ENCODE data around the gene CABLES1. TPM values are rescaled to one million over a fixed set of nuclear protein-coding genes. Genes with fewer than 3 reads are reported as not detected.
"Not testable (repeated sequence)": the region's sequence is repeated elsewhere in the genome, so short reads cannot be mapped to it uniquely, and the experiment has no call there.

CABLES1 gene
- total RNA-seq, 1 donor from 2014 or later, result 12.7 TPM

GRCh38 chr18:23284629-23285028, 149.3 kb downstream of the CABLES1 start:
- Mint-ChIP-seq H3K36me3 (no peaks in the 10 kb centered on the region), H3K27ac (no peak overlapping the region), H3K4me1 (peaks cover 16% of the 10 kb centered on the region), H3K4me3 (no peak overlapping the region), H3K27me3 (ENCODE audit: low read depth) (no peaks in the 10 kb centered on the region), H3K9me3 (no peaks in the 10 kb centered on the region)
- no peak for DNase-seq (ENCODE audit: low spot score in 2 of 2, unreplicated experiment in 2 of 2)
- TF ChIP-seq CTCF (IDR thresholded peaks at IDR 0.05; ENCODE audit: unreplicated experiment), result no peak

GRCh38 chr18:23285581-23285980, 150.3 kb downstream of the CABLES1 start:
- H3K4me3 Mint-ChIP-seq; H3K9me3 Mint-ChIP-seq; H3K36me3 Mint-ChIP-seq; H3K27ac Mint-ChIP-seq; DNase-seq (ENCODE audit: low spot score in 2 of 2, unreplicated experiment in 2 of 2); H3K27me3 Mint-ChIP-seq (ENCODE audit: low read depth): not testable (repeated sequence)
- H3K4me1 Mint-ChIP-seq, result peaks cover 16% of the 10 kb centered on the region

DNA sequence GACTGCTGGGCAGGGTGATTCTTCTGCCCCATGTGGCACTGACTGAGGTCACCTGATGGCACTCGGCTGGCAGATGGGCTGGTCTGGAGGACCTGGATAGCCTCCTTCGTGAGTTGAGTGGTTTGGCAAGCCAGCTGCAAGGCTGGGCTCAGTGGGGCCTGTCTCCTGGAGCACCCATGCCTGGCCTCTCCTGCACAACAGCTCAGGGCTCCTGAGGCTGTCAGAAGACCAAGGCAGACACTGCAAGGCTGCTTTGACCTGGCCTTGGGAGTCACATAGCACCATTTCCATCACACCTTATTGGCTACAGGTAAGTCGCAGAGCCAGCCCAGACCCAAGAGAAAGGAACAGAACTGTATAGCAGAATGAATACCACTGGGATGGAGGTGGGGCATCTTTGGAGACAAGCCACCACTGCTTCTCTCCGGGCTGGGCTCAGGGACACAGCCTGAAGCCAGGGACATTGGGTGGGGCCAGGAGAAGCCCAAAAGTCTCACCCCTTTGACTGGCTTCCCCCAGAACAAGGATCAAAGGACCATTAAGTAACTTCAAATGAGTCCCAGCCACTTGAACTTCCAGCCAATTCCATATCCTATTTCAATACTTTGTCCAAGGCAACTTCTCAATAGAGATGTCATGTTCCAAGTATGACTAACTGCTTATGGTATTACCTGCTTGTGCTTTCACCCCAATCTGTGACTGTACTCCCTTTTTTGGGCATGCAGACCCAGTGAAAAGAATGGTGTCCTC, 156.3 kb downstream of the CABLES1 start:
- DNase-seq (ENCODE audit: low spot score in 2 of 2, unreplicated experiment in 2 of 2), result no peak
- H3K27ac Mint-ChIP-seq, result no peak overlapping the region
- no peak for TF ChIP-seq CTCF (IDR thresholded peaks at IDR 0.05; ENCODE audit: unreplicated experiment)
- H3K4me3 Mint-ChIP-seq, result no peak overlapping the region
- H3K9me3 Mint-ChIP-seq, result no peaks in the 10 kb centered on the region
- no peaks in the 10 kb centered on the region for H3K27me3 Mint-ChIP-seq (ENCODE audit: low read depth)
- peaks cover 4% of the 10 kb centered on the region for H3K4me1 Mint-ChIP-seq
- peaks cover under 1% of the 10 kb centered on the region for H3K36me3 Mint-ChIP-seq

DNA sequence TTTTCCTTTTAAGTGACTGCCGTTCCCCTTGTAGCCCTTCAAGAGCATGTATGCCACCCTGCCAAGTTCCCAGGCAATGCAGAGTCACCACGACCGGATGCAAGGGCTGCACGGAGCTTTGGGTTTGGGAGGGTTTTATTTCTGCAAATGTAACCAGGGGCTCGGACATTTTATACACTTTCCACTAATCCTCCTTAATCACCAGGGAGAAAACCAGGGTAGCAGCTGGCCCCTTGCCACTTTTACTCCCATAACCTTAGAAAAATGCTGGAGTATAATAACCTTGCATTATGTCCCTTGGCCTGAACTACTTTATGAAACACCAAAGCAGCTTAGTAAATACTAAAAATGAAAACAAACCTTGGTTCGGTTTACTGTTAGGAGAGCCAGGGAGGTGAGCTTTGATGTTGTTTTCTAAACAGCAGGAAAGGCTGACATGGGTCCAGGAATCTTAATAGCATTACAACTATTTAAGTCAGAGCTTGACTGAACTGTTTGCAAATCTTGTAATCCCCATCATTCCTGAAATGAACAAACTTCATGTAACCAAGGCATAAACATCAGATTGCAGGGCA, 165.0 kb downstream of the CABLES1 start:
- H3K27ac Mint-ChIP-seq, result peak overlapping the region; percentile 12
- no peaks in the 10 kb centered on the region for H3K9me3 Mint-ChIP-seq
- no peak for TF ChIP-seq CTCF (IDR thresholded peaks at IDR 0.05; ENCODE audit: unreplicated experiment)
- no peaks in the 10 kb centered on the region for H3K27me3 Mint-ChIP-seq (ENCODE audit: low read depth)
- DNase-seq (ENCODE audit: low spot score in 2 of 2, unreplicated experiment in 2 of 2), result no peak
- no peak overlapping the region for H3K4me3 Mint-ChIP-seq
- H3K36me3 Mint-ChIP-seq, result peaks cover 9% of the 10 kb centered on the region
- peaks cover 10% of the 10 kb centered on the region for H3K4me1 Mint-ChIP-seq

GRCh38 chr18:23301972-23302371, 166.7 kb downstream of the CABLES1 start:
- DNase-seq (ENCODE audit: low spot score in 2 of 2, unreplicated experiment in 2 of 2), result no peak
- Mint-ChIP-seq H3K36me3 (peaks cover 7% of the 10 kb centered on the region), H3K27ac (no peak overlapping the region), H3K4me3 (no peak overlapping the region), H3K27me3 (ENCODE audit: low read depth) (no peaks in the 10 kb centered on the region), H3K9me3 (no peaks in the 10 kb centered on the region), H3K4me1 (peaks cover 10% of the 10 kb centered on the region)
- TF ChIP-seq CTCF (IDR thresholded peaks at IDR 0.05; ENCODE audit: unreplicated experiment), result no peak

GRCh38 chr18:23302511-23302850, 167.2 kb downstream of the CABLES1 start:
- H3K4me3 Mint-ChIP-seq, result no peak overlapping the region
- H3K4me1 Mint-ChIP-seq, result peaks cover 10% of the 10 kb centered on the region
- no peaks in the 10 kb centered on the region for H3K27me3 Mint-ChIP-seq (ENCODE audit: low read depth)
- H3K36me3 Mint-ChIP-seq, result peaks cover 6% of the 10 kb centered on the region
- DNase-seq (ENCODE audit: low spot score in 2 of 2, unreplicated experiment in 2 of 2), result no peak
- no peak overlapping the region for H3K27ac Mint-ChIP-seq
- no peaks in the 10 kb centered on the region for H3K9me3 Mint-ChIP-seq
- TF ChIP-seq CTCF (IDR thresholded peaks at IDR 0.05; ENCODE audit: unreplicated experiment), result no peak

Measured in mesothelial cell of epicardium (in vitro differentiated cells).